Keratinocyte (primary cell): ENCODE results near the gene MRPL27. TPM values are rescaled to one million over a fixed set of nuclear protein-coding genes. Genes with fewer than 3 reads are reported as not detected.

Experiments
- DNase-seq: peaks from one replicate; pipeline ENCODE4 v3.0.0-alpha.2; 2011; ENCODE audit warnings: low read depth, missing footprints, low spot score
- FAIRE-seq: peaks from 2 replicates; lab custom pipeline; 2011; peaks lifted over from hg19 to GRCh38; lab: Jason Lieb, UNC
- H2AFZ ChIP-seq: 2 replicates; pipeline ENCODE4 v1.6.0; 2012; ENCODE audit warnings: low read length, control low read depth, inconsistent platforms; ENCODE audit not compliant: control insufficient read depth
- H3K27ac ChIP-seq: 2 replicates; pipeline ENCODE4 v1.5.1; 2011; ENCODE audit warnings: low read length; ENCODE audit not compliant: control insufficient read depth, insufficient read depth
- H3K27me3 ChIP-seq: 3 replicates; pipeline ENCODE4 v1.6.0; 2011; ENCODE audit warnings: low read length; ENCODE audit not compliant: control insufficient read depth, insufficient read depth; ENCODE audit errors: extremely low read depth
- H3K36me3 ChIP-seq, 2 experiments: 2 replicates in 1 of 2; 3 replicates in 1 of 2; pipeline ENCODE4 v1.5.1; 2011; ENCODE audit warnings: low read length in 2 of 2, mild to moderate bottlenecking in 1 of 2; ENCODE audit not compliant: control insufficient read depth in 2 of 2, insufficient read depth in 2 of 2; ENCODE audit errors: extremely low read depth in 1 of 2
- H3K4me1 ChIP-seq: 3 replicates; pipeline ENCODE4 v1.5.1; 2011; ENCODE audit warnings: low read length; ENCODE audit not compliant: control insufficient read depth, insufficient read depth; ENCODE audit errors: extremely low read depth
- H3K4me2 ChIP-seq: 3 replicates; pipeline ENCODE4 v1.6.0; 2011; ENCODE audit warnings: low read depth, low read length; ENCODE audit not compliant: control insufficient read depth, insufficient read depth; ENCODE audit errors: extremely low read depth
- H3K4me3 ChIP-seq, 3 experiments: fragments of 200-600 bp in 1 of 3; sonication (generic) in 1 of 3; 2 replicates in 2 of 3; 3 replicates in 1 of 3; pipeline ENCODE4 v1.5.1; 2011 to 2016; ENCODE audit warnings: low read length in 3 of 3, mild to moderate bottlenecking in 3 of 3, control low read depth in 2 of 3, inconsistent platforms in 1 of 3, low read depth in 1 of 3, mixed read lengths in 1 of 3, mixed run types in 1 of 3, moderate library complexity in 1 of 3; ENCODE audit not compliant: control insufficient read depth in 2 of 3, insufficient read depth in 2 of 3; ENCODE audit errors: extremely low read depth in 1 of 3
- H3K79me2 ChIP-seq: 2 replicates; pipeline ENCODE4 v1.6.0; 2012; ENCODE audit warnings: low read length; ENCODE audit not compliant: control insufficient read depth, insufficient read depth
- H3K9ac ChIP-seq: 3 replicates; pipeline ENCODE4 v1.6.0; 2011; ENCODE audit warnings: low read length; ENCODE audit not compliant: control insufficient read depth, insufficient read depth; ENCODE audit errors: extremely low read depth
- H3K9me1 ChIP-seq: 3 replicates; pipeline ENCODE4 v1.6.0; 2011; ENCODE audit warnings: low read length; ENCODE audit not compliant: control insufficient read depth, insufficient read depth; ENCODE audit errors: extremely low read depth
- H3K9me3 ChIP-seq: 2 replicates; pipeline ENCODE4 v1.5.1; 2012; ENCODE audit warnings: low read depth, low read length; ENCODE audit not compliant: control insufficient read depth
- H4K20me1 ChIP-seq: 3 replicates; pipeline ENCODE4 v1.6.0; 2011; ENCODE audit warnings: low read length; ENCODE audit not compliant: control insufficient read depth, insufficient read depth; ENCODE audit errors: extremely low read depth
- CTCF ChIP-seq, 3 experiments: IDR thresholded peaks in 1 of 3; conservative IDR thresholded peaks in 1 of 3; optimal IDR thresholded peaks in 1 of 3; 2 replicates in 2 of 3; 3 replicates in 1 of 3; pipeline versions ENCODE3 to v1.5.1; 2011; ENCODE audit warnings: low read length in 3 of 3, mild to moderate bottlenecking in 3 of 3, moderate library complexity in 2 of 3, control low read depth in 1 of 3, inconsistent platforms in 1 of 3; ENCODE audit not compliant: insufficient read depth in 2 of 3; ENCODE audit errors: extremely low read depth in 1 of 3
- EZH2 ChIP-seq: IDR thresholded peaks from one replicate; pipeline ENCODE4 v1.6.1; 2012; ENCODE audit warnings: inconsistent platforms, mild to moderate bottlenecking, low read length, moderate library complexity
- dilution Hi-C: fragments of 300-500 bp; cut with MboI; formaldehyde crosslinking; loops from one replicate; pipeline ENCODE4 v1.7.0; 2020; ENCODE audit warnings: low sequenced_read_pairs; ENCODE audit not compliant: extremely low pct_ligation_motif_present
- polyA plus RNA-seq, 5 experiments: library from polyadenylated mRNA; depleted of rRNA in 3 of 5; stranded (reverse) in 3 of 5; stranded (forward) in 1 of 5; unstranded in 1 of 5; fragments of >200 nt; gene quantifications; 1 replicate in 1 of 5; 2 replicates in 3 of 5; 3 replicates in 1 of 5; pipeline versions ENCODE4 v1.2.1 to v1.2.3, GENCODE V29; 2011 to 2012; ENCODE audit warnings: missing spikeins in 2 of 5, low read depth in 1 of 5, low replicate concordance in 1 of 5

MRPL27 gene
- polyA plus RNA-seq, 1 donor (not counting 4 experiments of a cell fraction or from before 2014, with no cell fraction given), result 123 TPM

GRCh38 chr17:50328363-50329325 is 44.3 kb downstream of the MRPL27 start:
- Histone ChIP-seq H3K79me2 (no peaks in the 10 kb centered on the region), H3K27ac (no peak overlapping the region), H3K9ac (no peak overlapping the region), H3K9me1 (no peaks in the 10 kb centered on the region), H3K36me3 (no peaks in the 10 kb centered on the region), H3K4me3 (no peak overlapping the region), H4K20me1 (no peaks in the 10 kb centered on the region), H3K27me3 (no peaks in the 10 kb centered on the region), H3K9me3 (no peaks in the 10 kb centered on the region), H2AFZ (no peak overlapping the region), H3K4me2 (no peak overlapping the region), H3K4me1 (no peaks in the 10 kb centered on the region)
- dilution Hi-C loops, result no loop called here
- FAIRE-seq, result no peak
- no peak for DNase-seq
- TF ChIP-seq CTCF (optimal IDR thresholded peaks at IDR 0.05 in 1 of 3, IDR thresholded peaks at IDR 0.05 in 1 of 3, conservative IDR thresholded peaks at IDR 0.05 in 1 of 3; ENCODE audit: extremely low read depth in 1 of 3, insufficient read depth in 2 of 3, low read length in 3 of 3) (no peak), EZH2 (no peak)

- H3K79me2 ChIP-seq, result no peaks in the 10 kb centered on the region
- no peak for DNase-seq
- H3K4me1 ChIP-seq, result no peaks in the 10 kb centered on the region
- TF ChIP-seq EZH2, result no peak
- no peak for TF ChIP-seq CTCF (optimal IDR thresholded peaks at IDR 0.05 in 1 of 3, IDR thresholded peaks at IDR 0.05 in 1 of 3, conservative IDR thresholded peaks at IDR 0.05 in 1 of 3; ENCODE audit: extremely low read depth in 1 of 3, insufficient read depth in 2 of 3, low read length in 3 of 3)
- H3K9ac ChIP-seq, result no peak overlapping the region
- H3K4me2 ChIP-seq, result no peak overlapping the region
- H3K36me3 ChIP-seq, result no peaks in the 10 kb centered on the region
- H2AFZ ChIP-seq, result no peak overlapping the region
- H3K4me3 ChIP-seq, result no peak overlapping the region
- no peaks in the 10 kb centered on the region for H3K9me1 ChIP-seq
- H3K27me3 ChIP-seq, result no peaks in the 10 kb centered on the region
- no peak overlapping the region for H3K27ac ChIP-seq
- no peaks in the 10 kb centered on the region for H3K9me3 ChIP-seq
- FAIRE-seq, result no peak
- no peaks in the 10 kb centered on the region for H4K20me1 ChIP-seq
- dilution Hi-C loops, result no loop called here
Observed at GRCh38 chr17:50326831-50327364, 46.1 kb downstream of the MRPL27 start.
